Thoracic aorta (tissue), 2 donors: ENCODE data around the gene PDGFRA. TPM values are rescaled to one million over a fixed set of nuclear protein-coding genes. Genes with fewer than 3 reads are reported as not detected.

Experiments
- ATAC-seq: fragments of 150-250 bp; one replicate; pipeline ENCODE4 v1.8.0; 2017; ENCODE audit warnings: low read depth; ENCODE audit not compliant: insufficient number of reproducible peaks, low FRiP score
- DNase-seq: peaks from one replicate; pipeline ENCODE4 v3.0.0-alpha.2; 2020; ENCODE audit warnings: low spot score
- H3K27ac ChIP-seq, 2 donors: fragments of 200-600 bp; sonication (generic); 1 replicate in 1 of 2; 2 replicates in 1 of 2; pipeline ENCODE4 v1.5.1; 2016; ENCODE audit warnings: mild to moderate bottlenecking in 2 of 2, moderate library complexity in 2 of 2
- H3K27me3 ChIP-seq: fragments of 200-600 bp; sonication (generic); replicated peaks from 2 replicates; pipeline ENCODE4 v1.6.0; 2016; ENCODE audit warnings: mild to moderate bottlenecking; ENCODE audit not compliant: insufficient read depth
- H3K36me3 ChIP-seq: fragments of 200-600 bp; sonication (generic); one replicate; pipeline ENCODE4 v1.5.1; 2016
- H3K4me1 ChIP-seq, 2 donors: fragments of 200-600 bp; sonication (generic); 1 replicate in 1 of 2; 2 replicates in 1 of 2; pipeline versions ENCODE4 v1.5.1 to v1.6.0; 2016; ENCODE audit warnings: low read depth in 2 of 2, mild to moderate bottlenecking in 1 of 2; ENCODE audit not compliant: control insufficient read depth in 1 of 2
- H3K4me3 ChIP-seq: fragments of 200-600 bp; sonication (generic); 2 replicates; pipeline ENCODE4 v1.5.1; 2016; ENCODE audit warnings: mild to moderate bottlenecking
- H3K9me3 ChIP-seq: fragments of 200-600 bp; sonication (generic); 2 replicates; pipeline ENCODE4 v1.5.1; 2016
- CTCF ChIP-seq: fragments of 200-600 bp; sonication (generic); IDR thresholded peaks from one replicate; pipeline ENCODE4 v1.5.1; 2019; ENCODE audit warnings: antibody characterized with exemption
- total RNA-seq, 2 donors: library from RNA; depleted of rRNA; stranded (reverse); fragments of >200 nt; gene quantifications; one replicate each; pipeline versions ENCODE4 v1.1.0 to v1.2.3, GENCODE V29; 2016

The PDGFRA gene
- total RNA-seq, 2 donors from 2014 or later = 133 to 268 TPM

GRCh38 chr4:54230484-54231418 lies 1.7 kb downstream of the PDGFRA start:
- Histone ChIP-seq H3K4me1 (peaks cover 2 to 59% of the 10 kb centered on the region in 2 donors), H3K27me3 (no peaks in the 10 kb centered on the region), H3K4me3 (peak overlapping the region; percentile 91), H3K27ac (peak overlapping the region; percentile 92 to 97), H3K9me3 (no peaks in the 10 kb centered on the region), H3K36me3 (no peaks in the 10 kb centered on the region)
- no peak for ATAC-seq
- DNase-seq = no peak
- no peak for TF ChIP-seq CTCF

GRCh38 chr4:54231419-54231767 lies 2.3 kb downstream of the PDGFRA start:
- Histone ChIP-seq H3K9me3 (no peaks in the 10 kb centered on the region), H3K36me3 (no peaks in the 10 kb centered on the region), H3K4me1 (peaks cover 2 to 59% of the 10 kb centered on the region in 2 donors), H3K27ac (peak overlapping the region; percentile 92 to 97), H3K4me3 (peak overlapping the region; percentile 91), H3K27me3 (no peaks in the 10 kb centered on the region)
- ATAC-seq = no peak
- TF ChIP-seq CTCF = no peak
- no peak for DNase-seq

- TF ChIP-seq CTCF = no peak
- Histone ChIP-seq H3K27ac (peak overlapping the region; percentile 92 to 97), H3K4me1 (peaks cover 0 to 54% of the 10 kb centered on the region in 2 donors), H3K9me3 (no peaks in the 10 kb centered on the region), H3K4me3 (peak overlapping the region; percentile 91), H3K36me3 (no peaks in the 10 kb centered on the region), H3K27me3 (no peaks in the 10 kb centered on the region)
- DNase-seq (no peak), ATAC-seq (no peak)
Observed at GRCh38 chr4:54231768-54232688, 2.9 kb downstream of the PDGFRA start.

GRCh38 chr4:54233277-54233696 lies 4.2 kb downstream of the PDGFRA start:
- TF ChIP-seq CTCF = peak; percentile 75
- Histone ChIP-seq H3K9me3 (no peaks in the 10 kb centered on the region), H3K4me1 (peaks cover 2 to 56% of the 10 kb centered on the region in 2 donors), H3K4me3 (peak overlapping the region; percentile 91), H3K27ac (peak overlapping the region; percentile 92 to 97), H3K36me3 (no peaks in the 10 kb centered on the region), H3K27me3 (no peaks in the 10 kb centered on the region)
- ATAC-seq (peak; percentile 50), DNase-seq (no peak)
